OCI-LY7 (cell line): Measurements from ENCODE around the gene PCNT. TPM values are rescaled to one million over a fixed set of nuclear protein-coding genes. Genes with fewer than 3 reads are reported as not detected.

Experiments
- BruUV-seq: library from RNA; stranded (reverse); fragments of 400-500 nt; replicated peaks from 2 replicates; lab custom pipeline; 2021; lab: Mats Ljungman, UMichigan
- CTCF ChIA-PET: fragments of 300-600 bp; sonication (Branson Sonifier 250); formaldehyde crosslinking; loops from one replicate; lab custom pipeline; 2022; ENCODE audit warnings: antibody characterized with exemption; ENCODE audit not compliant: unreplicated experiment; lab: Charles Lee
- POLR2A ChIA-PET: fragments of 300-600 bp; sonication (Branson Sonifier 250); formaldehyde crosslinking; loops from one replicate; lab custom pipeline; 2022; ENCODE audit warnings: antibody characterized with exemption; lab: Charles Lee
- DNase-seq: peaks from one replicate; pipeline ENCODE4 v3.0.0-alpha.2; 2015; ENCODE audit warnings: low spot score
- H2AFZ ChIP-seq: fragments of 200-600 bp; sonication (generic), shearing (Covaris generic); 2 replicates; pipeline ENCODE4 v1.6.1; 2014; ENCODE audit warnings: mild to moderate bottlenecking, antibody characterized with exemption, low read length, moderate library complexity
- H3K27ac ChIP-seq: fragments of 200-600 bp; sonication (generic); 2 replicates; pipeline ENCODE4 v1.5.1; 2014; ENCODE audit warnings: mixed run types, low read depth, mild to moderate bottlenecking, moderate library complexity, low read length, inconsistent platforms; ENCODE audit not compliant: poor library complexity, severe bottlenecking
- H3K36me3 ChIP-seq: fragments of 200-600 bp; sonication (generic); 2 replicates; pipeline ENCODE4 v1.6.1; 2014; ENCODE audit warnings: mild to moderate bottlenecking, antibody characterized with exemption, low read length, moderate library complexity, mixed read lengths; ENCODE audit not compliant: insufficient read depth
- H3K4me1 ChIP-seq: fragments of 200-600 bp; sonication (generic); 2 replicates; pipeline ENCODE4 v1.5.1; 2014; ENCODE audit warnings: mild to moderate bottlenecking, low read length; ENCODE audit not compliant: insufficient read depth, poor library complexity, severe bottlenecking
- H3K4me2 ChIP-seq: fragments of 200-600 bp; sonication (generic); 2 replicates; pipeline ENCODE4 v1.6.1; 2014; ENCODE audit warnings: mild to moderate bottlenecking, low read length
- H3K4me3 ChIP-seq: fragments of 200-600 bp; sonication (generic); 2 replicates; pipeline ENCODE4 v1.5.1; 2014; ENCODE audit warnings: mild to moderate bottlenecking, low read depth, low read length; ENCODE audit not compliant: poor library complexity, severe bottlenecking
- H3K79me2 ChIP-seq: fragments of 200-600 bp; sonication (generic); 2 replicates; pipeline ENCODE4 v1.6.1; 2016; ENCODE audit warnings: low read depth, mild to moderate bottlenecking, low read length, moderate library complexity, mixed read lengths; ENCODE audit not compliant: insufficient read depth
- H3K9me2 ChIP-seq: fragments of 200-600 bp; sonication (generic); 2 replicates; pipeline ENCODE4 v1.6.1; 2016; ENCODE audit warnings: mild to moderate bottlenecking, low read length, mixed read lengths; ENCODE audit not compliant: insufficient read depth
- H3K9me3 ChIP-seq: fragments of 200-600 bp; sonication (generic); 2 replicates; pipeline ENCODE4 v1.6.1; 2014; ENCODE audit warnings: mild to moderate bottlenecking, mixed run types, low read length, mixed read lengths
- H4K20me1 ChIP-seq: fragments of 200-600 bp; sonication (generic); 2 replicates; pipeline ENCODE4 v1.6.1; 2014; ENCODE audit warnings: mild to moderate bottlenecking, antibody characterized with exemption, low read length, moderate library complexity, mixed read lengths; ENCODE audit not compliant: insufficient read depth
- EZH2phosphoT487 ChIP-seq: fragments of 200-600 bp; sonication (generic); IDR thresholded peaks from 2 replicates; pipeline ENCODE4 v1.6.1; 2018; ENCODE audit warnings: low read depth, borderline replicate concordance, mild to moderate bottlenecking, mixed run types, antibody characterized with exemption, low read length, moderate library complexity, mixed read lengths
- intact Hi-C: fragments of 100-400 bp; cut with micrococcal nuclease; formaldehyde crosslinking; loops from one replicate; pipeline ENCODE4 v1.10.0; 2022; ENCODE audit not compliant: unreplicated experiment
- total RNA-seq, 2 experiments: library from RNA; depleted of rRNA in 1 of 2; stranded (reverse); fragments of >200 nt in 1 of 2; shearing (Covaris generic) in 1 of 2; gene quantifications; 2 replicates each; pipeline ENCODE4 v1.2.3, GENCODE V29; 2014 to 2022
- TF ChIP-seq, protein P1 (sequence below): fragments of 200-600 bp; sonication (generic); conservative IDR thresholded peaks from 2 replicates; pipeline ENCODE4 v1.5.1; 2014; ENCODE audit warnings: mild to moderate bottlenecking, antibody characterized with exemption, low read length, moderate library complexity, mixed read lengths

The PCNT gene
- total RNA-seq, 2 experiments from 2014 or later: 48.4 to 84.1 TPM

DNA sequence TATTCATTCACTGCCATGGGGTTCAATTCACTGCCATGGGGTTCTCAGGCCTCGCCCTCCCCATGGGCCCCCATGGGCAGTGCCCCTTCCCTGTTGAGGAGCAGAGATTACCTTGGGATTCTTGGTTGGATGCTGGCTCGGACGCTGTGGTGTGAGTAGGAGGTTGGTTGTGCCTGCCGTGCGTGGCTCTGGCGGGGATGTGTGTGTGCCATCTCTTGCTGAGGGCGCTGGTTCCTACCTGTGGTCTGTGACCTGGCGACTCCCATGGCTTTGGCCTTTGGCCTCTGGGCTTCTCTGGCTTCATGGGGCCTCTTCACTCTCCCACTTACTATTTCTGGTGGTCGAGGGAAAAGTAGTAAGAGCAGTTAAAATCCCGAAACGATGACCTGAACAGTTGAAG lies 42.1 kb downstream of the PCNT start:
- Histone ChIP-seq H3K4me3 (no peak overlapping the region), H2AFZ (no peak overlapping the region), H3K9me2 (no peaks in the 10 kb centered on the region), H3K36me3 (peaks cover 93% of the 10 kb centered on the region), H3K27ac (no peak overlapping the region), H4K20me1 (no peaks in the 10 kb centered on the region), H3K9me3 (no peaks in the 10 kb centered on the region), H3K79me2 (peaks cover 10% of the 10 kb centered on the region; the same call in 1 of the 2 replicates), H3K4me2 (no peak overlapping the region), H3K4me1 (no peaks in the 10 kb centered on the region)
- BruUV-seq: no TSS peak
- intact Hi-C loops: no loop called here
- TF ChIP-seq EZH2phosphoT487: no peak
- TF ChIP-seq, protein P1, sequence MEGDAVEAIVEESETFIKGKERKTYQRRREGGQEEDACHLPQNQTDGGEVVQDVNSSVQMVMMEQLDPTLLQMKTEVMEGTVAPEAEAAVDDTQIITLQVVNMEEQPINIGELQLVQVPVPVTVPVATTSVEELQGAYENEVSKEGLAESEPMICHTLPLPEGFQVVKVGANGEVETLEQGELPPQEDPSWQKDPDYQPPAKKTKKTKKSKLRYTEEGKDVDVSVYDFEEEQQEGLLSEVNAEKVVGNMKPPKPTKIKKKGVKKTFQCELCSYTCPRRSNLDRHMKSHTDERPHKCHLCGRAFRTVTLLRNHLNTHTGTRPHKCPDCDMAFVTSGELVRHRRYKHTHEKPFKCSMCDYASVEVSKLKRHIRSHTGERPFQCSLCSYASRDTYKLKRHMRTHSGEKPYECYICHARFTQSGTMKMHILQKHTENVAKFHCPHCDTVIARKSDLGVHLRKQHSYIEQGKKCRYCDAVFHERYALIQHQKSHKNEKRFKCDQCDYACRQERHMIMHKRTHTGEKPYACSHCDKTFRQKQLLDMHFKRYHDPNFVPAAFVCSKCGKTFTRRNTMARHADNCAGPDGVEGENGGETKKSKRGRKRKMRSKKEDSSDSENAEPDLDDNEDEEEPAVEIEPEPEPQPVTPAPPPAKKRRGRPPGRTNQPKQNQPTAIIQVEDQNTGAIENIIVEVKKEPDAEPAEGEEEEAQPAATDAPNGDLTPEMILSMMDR: no peak
- CTCF ChIA-PET: no interaction called here
- POLR2A ChIA-PET: no interaction called here
- no peak for DNase-seq

DNA sequence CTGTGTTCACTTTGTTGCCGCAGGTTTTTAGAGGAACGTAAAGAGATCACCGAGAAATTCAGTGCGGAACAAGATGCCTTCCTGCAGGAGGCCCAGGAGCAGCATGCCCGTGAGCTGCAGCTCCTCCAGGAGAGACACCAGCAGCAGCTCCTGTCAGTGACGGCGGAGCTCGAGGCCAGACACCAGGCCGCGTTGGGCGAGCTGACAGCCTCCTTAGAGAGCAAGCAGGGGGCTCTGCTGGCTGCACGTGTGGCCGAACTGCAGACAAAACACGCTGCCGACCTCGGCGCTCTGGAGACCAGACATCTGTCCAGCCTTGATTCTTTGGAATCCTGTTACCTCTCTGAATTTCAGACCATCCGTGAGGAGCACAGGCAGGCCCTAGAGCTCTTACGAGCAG lies 42.6 kb downstream of the PCNT start:
- no peak for DNase-seq
- H3K79me2 ChIP-seq: peaks cover 10% of the 10 kb centered on the region; the same call in 1 of the 2 replicates
- POLR2A ChIA-PET: no interaction called here
- TF ChIP-seq EZH2phosphoT487: no peak
- TF ChIP-seq, protein P1: no peak
- peaks cover 93% of the 10 kb centered on the region for H3K36me3 ChIP-seq
- H3K27ac ChIP-seq: no peak overlapping the region
- H4K20me1 ChIP-seq: no peaks in the 10 kb centered on the region
- H3K4me1 ChIP-seq: no peaks in the 10 kb centered on the region
- H3K4me3 ChIP-seq: no peak overlapping the region
- intact Hi-C loops: no loop called here
- BruUV-seq: TSS peak; percentile 83
- H3K9me3 ChIP-seq: no peaks in the 10 kb centered on the region
- CTCF ChIA-PET: no interaction called here
- H3K4me2 ChIP-seq: no peak overlapping the region
- H3K9me2 ChIP-seq: no peaks in the 10 kb centered on the region
- no peak overlapping the region for H2AFZ ChIP-seq

DNA sequence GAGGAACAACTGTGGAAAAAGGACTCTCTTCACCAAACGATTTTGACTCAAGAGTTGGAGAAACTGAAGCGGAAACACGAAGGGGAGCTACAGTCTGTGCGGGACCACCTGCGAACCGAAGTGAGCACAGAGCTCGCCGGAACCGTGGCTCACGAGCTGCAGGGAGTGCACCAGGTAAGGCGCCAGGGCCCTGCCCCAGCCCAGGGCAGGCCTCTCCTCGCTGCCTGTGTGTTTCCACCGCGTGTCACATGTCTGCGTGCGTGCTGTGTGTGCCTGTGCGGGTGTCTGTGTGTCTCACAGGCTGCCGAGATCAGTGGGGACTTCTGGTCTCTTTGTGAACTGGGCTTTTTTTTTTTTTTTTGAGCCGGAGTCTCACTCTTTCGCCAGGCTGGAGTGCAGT lies 43.0 kb downstream of the PCNT start:
- no peaks in the 10 kb centered on the region for H3K9me3 ChIP-seq
- BruUV-seq: no TSS peak
- TF ChIP-seq, protein P1: no peak
- no peak for TF ChIP-seq EZH2phosphoT487
- no peaks in the 10 kb centered on the region for H3K9me2 ChIP-seq
- H3K36me3 ChIP-seq: peaks cover 93% of the 10 kb centered on the region
- DNase-seq: no peak
- no peak overlapping the region for H3K4me3 ChIP-seq
- H4K20me1 ChIP-seq: no peaks in the 10 kb centered on the region
- H2AFZ ChIP-seq: no peak overlapping the region
- no peaks in the 10 kb centered on the region for H3K4me1 ChIP-seq
- H3K79me2 ChIP-seq: peaks cover 10% of the 10 kb centered on the region; the same call in 1 of the 2 replicates
- CTCF ChIA-PET: no interaction called here
- no peak overlapping the region for H3K4me2 ChIP-seq
- POLR2A ChIA-PET: interaction anchor here (0.7 kb wide), 1 partner anchor 110 kb away, joined by 4 read pairs; no protein-coding TSS in a partner anchor
- intact Hi-C loops: no loop called here
- no peak overlapping the region for H3K27ac ChIP-seq
